ENCODE results near the gene COX17.
A peak's percentile ranks its signal among the peaks of the same experiment; 100 is the strongest.
"Not testable (repeated sequence)": the region's sequence is repeated elsewhere in the genome, so short reads cannot be mapped to it uniquely, and the experiment has no call there.

COX17 gene

GRCh38 chr3:119676771-119677640 is at the start of gene COX17:
Gene COX17, minus strand, starts transcription at chr3:119677406. Its CDS starts 96 bp downstream, at chr3:119677310.
- DNase-seq: peak; percentile 99

GRCh38 chr3:119726909-119727308 is 49.7 kb upstream of the COX17 start:
- DNase-seq: no peak

- DNase-seq: no peak
These were observed 45.8 kb upstream of the COX17 start for GRCh38 chr3:119723022-119723421.

GRCh38 chr3:119717520-119717919 is 40.3 kb upstream of the COX17 start:
- no peak for DNase-seq

GRCh38 chr3:119716998-119717397 is 39.8 kb upstream of the COX17 start:
- DNase-seq: no peak

GRCh38 chr3:119715105-119715504 is 37.9 kb upstream of the COX17 start:
- no peak for DNase-seq

GRCh38 chr3:119703820-119704531 is 26.8 kb upstream of the COX17 start:
- no peak for DNase-seq

GRCh38 chr3:119702530-119703527 is 25.6 kb upstream of the COX17 start, which contains the start of gene CFAP91:
Gene CFAP91, plus strand, starts transcription at chr3:119703022. Its CDS starts 77 bp downstream, at chr3:119703099.
- DNase-seq: peak; percentile 95 to 97

GRCh38 chr3:119700920-119701734 is 23.9 kb upstream of the COX17 start:
- no peak for DNase-seq

GRCh38 chr3:119700269-119700919 is 23.2 kb upstream of the COX17 start:
- no peak for DNase-seq

GRCh38 chr3:119697394-119697793 is 20.2 kb upstream of the COX17 start:
- no peak for DNase-seq

GRCh38 chr3:119695480-119695879 is 18.3 kb upstream of the COX17 start:
- DNase-seq: peak in 1 of 2 experiments; percentile 10

- peak in 1 of 2 experiments; percentile 44 for DNase-seq
These were observed 12.9 kb upstream of the COX17 start for GRCh38 chr3:119690043-119690656.

GRCh38 chr3:119683421-119683820 is 6.2 kb upstream of the COX17 start:
- no peak for DNase-seq

- DNase-seq: peak; percentile 9 to 53
These were observed 4.1 kb upstream of the COX17 start for GRCh38 chr3:119681279-119681678.

- DNase-seq: no peak
These were observed 2.7 kb upstream of the COX17 start for GRCh38 chr3:119679874-119680273.

GRCh38 chr3:119678209-119678608 is 1.0 kb upstream of the COX17 start:
- DNase-seq: not testable (repeated sequence)

- no peak for DNase-seq
These were observed 382 bp upstream of the COX17 start for GRCh38 chr3:119677641-119677934.

GRCh38 chr3:119676020-119676419 is 1.2 kb downstream of the COX17 start:
- DNase-seq: no peak

GRCh38 chr3:119675188-119675874 is 1.9 kb downstream of the COX17 start:
- DNase-seq: no peak

Measured in NCI-H524 (cell line).